HepG2 (cell line): ENCODE data around the gene CBLN3. TPM values are rescaled to one million over a fixed set of nuclear protein-coding genes. Genes with fewer than 3 reads are reported as not detected.
A peak's percentile ranks its signal among the peaks of the same experiment; 100 is the strongest.

Experiments used
- FOXP1 ChIP-seq, 2 experiments: fragments of 450-650 bp in 1 of 2; IDR thresholded peaks; 2 replicates each; pipeline ENCODE4 v1.6.1; 2017 to 2018; ENCODE audit warnings: antibody characterized with exemption in 1 of 2
- HCFC1 ChIP-seq: fragments of 150-350 bp; IDR thresholded peaks from 2 replicates; pipeline ENCODE4 v1.6.1; 2014; ENCODE audit warnings: low read depth, low read length
- HNRNPUL1 ChIP-seq: fragments of 200-400 bp; formaldehyde crosslinking; IDR thresholded peaks from 2 replicates; pipeline ENCODE4 v1.6.1; 2017; ENCODE audit warnings: low read depth, mild to moderate bottlenecking, low read length, moderate library complexity
- KLF11 ChIP-seq: IDR thresholded peaks from 2 replicates; pipeline ENCODE4 v1.6.1; 2016; ENCODE audit warnings: missing compliant biosample characterization
- MAFF ChIP-seq: IDR thresholded peaks from 2 replicates; pipeline ENCODE4 v1.6.1; 2011; ENCODE audit warnings: low read depth, low read length, improper control_type of control experiment
- NCOA5 ChIP-seq: sonication (generic); formaldehyde crosslinking; IDR thresholded peaks from 2 replicates; pipeline ENCODE4 v1.4.0; 2020; ENCODE audit warnings: missing genetic modification reagents
- NR2F1 ChIP-seq, 2 experiments: fragments of 450-650 bp in 1 of 2; formaldehyde crosslinking in 1 of 2; IDR thresholded peaks; 2 replicates each; pipeline versions ENCODE4 v1.5.0 to v1.6.1; 2016 to 2020; ENCODE audit warnings: mild to moderate bottlenecking in 1 of 2, missing compliant biosample characterization in 1 of 2, missing genetic modification reagents in 1 of 2, moderate library complexity in 1 of 2
- RFX1 ChIP-seq: fragments of 450-650 bp; IDR thresholded peaks from 2 replicates; pipeline ENCODE4 v1.6.1; 2017
- SMARCC2 ChIP-seq: fragments of 450-650 bp; IDR thresholded peaks from 2 replicates; pipeline ENCODE4 v1.6.1; 2017; ENCODE audit warnings: antibody characterized with exemption, mild to moderate bottlenecking
- SP140L ChIP-seq: sonication (generic); formaldehyde crosslinking; IDR thresholded peaks from 2 replicates; pipeline ENCODE4 v1.4.0; 2020; ENCODE audit warnings: missing genetic modification reagents, borderline replicate concordance
- YEATS4 ChIP-seq: sonication (generic); formaldehyde crosslinking; IDR thresholded peaks from 2 replicates; pipeline ENCODE4 v1.4.0; 2020; ENCODE audit warnings: missing genetic modification reagents, borderline replicate concordance
- ZFP36L2 ChIP-seq: sonication (generic); formaldehyde crosslinking; IDR thresholded peaks from 2 replicates; pipeline ENCODE4 v1.4.0; 2020; ENCODE audit warnings: missing genetic modification reagents
- polyA plus RNA-seq, 8 experiments: library from polyadenylated mRNA; depleted of rRNA in 3 of 8; stranded (reverse) in 7 of 8; unstranded in 1 of 8; fragments of >200 nt; fragmentation: Illumina TruSeq in 4 of 8; extraction: Trizol in 4 of 8; gene quantifications; 2 replicates each; pipeline versions ENCODE4 v1.2.1 to v1.2.3, GENCODE V29; 2011 to 2016; ENCODE audit warnings: low read depth in 4 of 8, missing spikeins in 1 of 8, mixed read lengths in 1 of 8; ENCODE audit not compliant: insufficient read depth in 1 of 8
- total RNA-seq, 5 experiments: library from RNA; depleted of rRNA; stranded (reverse); fragments of >200 nt; fragmentation: Illumina TruSeq; extraction: Trizol; gene quantifications; 2 replicates each; pipeline ENCODE4 v1.2.3, GENCODE V29; 2016; ENCODE audit warnings: low read depth in 1 of 5
- TF ChIP-seq, protein P1 (sequence below): sonication (generic); formaldehyde crosslinking; IDR thresholded peaks from 2 replicates; pipeline ENCODE4 v1.4.0; 2020; ENCODE audit warnings: missing genetic modification reagents, mild to moderate bottlenecking, borderline replicate concordance
- TF ChIP-seq, protein P2 (sequence below): sonication (generic); formaldehyde crosslinking; IDR thresholded peaks from 2 replicates; pipeline ENCODE4 v1.5.0; 2020; ENCODE audit warnings: mild to moderate bottlenecking, missing genetic modification reagents
- TF ChIP-seq, protein P3 (sequence below): sonication (generic); formaldehyde crosslinking; IDR thresholded peaks from 2 replicates; pipeline ENCODE4 v1.4.0; 2020; ENCODE audit warnings: missing genetic modification reagents, borderline replicate concordance
- TF ChIP-seq, protein P4 (sequence below): sonication (generic); formaldehyde crosslinking; IDR thresholded peaks from 2 replicates; pipeline ENCODE4 v1.8.1; 2022; ENCODE audit warnings: mild to moderate bottlenecking, missing genetic modification reagents
- TF ChIP-seq, protein P5 (sequence below): IDR thresholded peaks from 2 replicates; pipeline ENCODE4 v1.6.1; 2012; ENCODE audit warnings: low read length, improper control_type of control experiment
- TF ChIP-seq, protein P6 (sequence below): sonication (generic); formaldehyde crosslinking; IDR thresholded peaks from 2 replicates; pipeline ENCODE4 v1.8.1; 2023; ENCODE audit warnings: mild to moderate bottlenecking, missing genetic modification reagents

The CBLN3 gene
- total and polyA plus RNA-seq, 2 of the 13 experiments (the other 11 are each of a cell fraction or from before 2014, with no cell fraction given) = 0.66 to 0.98 TPM

DNA sequence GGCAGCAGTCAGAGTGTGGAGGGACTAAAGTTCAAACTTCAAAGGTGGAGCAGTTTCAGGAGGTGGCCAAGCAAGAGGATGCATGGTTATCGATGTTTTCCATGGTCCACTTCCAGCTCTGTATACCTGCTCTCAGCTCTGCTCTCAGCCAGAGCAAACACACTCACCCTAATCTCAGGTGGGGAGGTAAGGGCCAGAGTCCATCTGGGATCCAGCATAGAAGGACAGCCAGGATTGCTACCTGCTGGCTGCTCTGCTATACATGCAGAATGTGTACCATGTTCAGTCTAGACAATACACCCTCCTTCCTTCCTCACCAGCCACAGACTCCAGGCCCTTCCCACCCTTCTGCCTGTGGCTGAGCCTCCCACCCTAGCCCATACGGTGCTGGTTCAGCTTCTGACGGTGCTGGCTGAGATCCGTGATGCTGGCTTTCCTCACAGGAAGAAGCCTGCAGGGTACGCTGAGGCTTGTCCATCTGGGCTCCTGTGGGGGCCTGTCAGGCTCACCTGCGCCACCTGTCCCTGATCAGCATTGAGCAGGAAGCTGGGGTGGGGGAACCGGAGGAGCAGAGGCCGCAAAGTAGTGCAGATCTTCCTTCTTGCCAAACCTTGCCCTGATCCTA is 2.4 kb downstream of the CBLN3 start (continued):
- TF ChIP-seq, protein P1, sequence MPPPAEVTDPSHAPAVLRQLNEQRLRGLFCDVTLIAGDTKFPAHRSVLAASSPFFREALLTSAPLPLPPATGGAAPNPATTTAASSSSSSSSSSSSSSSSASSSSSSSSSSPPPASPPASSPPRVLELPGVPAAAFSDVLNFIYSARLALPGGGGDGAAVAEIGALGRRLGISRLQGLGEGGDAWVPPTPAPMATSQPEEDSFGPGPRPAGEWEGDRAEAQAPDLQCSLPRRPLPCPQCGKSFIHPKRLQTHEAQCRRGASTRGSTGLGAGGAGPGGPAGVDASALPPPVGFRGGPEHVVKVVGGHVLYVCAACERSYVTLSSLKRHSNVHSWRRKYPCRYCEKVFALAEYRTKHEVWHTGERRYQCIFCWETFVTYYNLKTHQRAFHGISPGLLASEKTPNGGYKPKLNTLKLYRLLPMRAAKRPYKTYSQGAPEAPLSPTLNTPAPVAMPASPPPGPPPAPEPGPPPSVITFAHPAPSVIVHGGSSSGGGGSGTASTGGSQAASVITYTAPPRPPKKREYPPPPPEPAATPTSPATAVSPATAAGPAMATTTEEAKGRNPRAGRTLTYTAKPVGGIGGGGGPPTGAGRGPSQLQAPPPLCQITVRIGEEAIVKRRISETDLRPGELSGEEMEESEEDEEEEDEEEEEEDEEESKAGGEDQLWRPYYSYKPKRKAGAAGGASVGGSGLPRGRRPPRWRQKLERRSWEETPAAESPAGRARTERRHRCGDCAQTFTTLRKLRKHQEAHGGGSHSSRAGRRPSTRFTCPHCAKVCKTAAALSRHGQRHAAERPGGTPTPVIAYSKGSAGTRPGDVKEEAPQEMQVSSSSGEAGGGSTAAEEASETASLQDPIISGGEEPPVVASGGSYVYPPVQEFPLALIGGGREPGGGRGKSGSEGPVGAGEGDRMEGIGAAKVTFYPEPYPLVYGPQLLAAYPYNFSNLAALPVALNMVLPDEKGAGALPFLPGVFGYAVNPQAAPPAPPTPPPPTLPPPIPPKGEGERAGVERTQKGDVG (CRISPR knock-in tag) = no peak
- TF ChIP-seq HNRNPUL1 (no peak), YEATS4 (CRISPR knock-in tag) (0 out of 2 replicates have a peak, but pooled peaks have one; percentile 6), HCFC1 (no peak), NCOA5 (CRISPR knock-in tag) (no peak), SP140L (CRISPR knock-in tag) (no peak), NR2F1 (CRISPR knock-in tag; IDR thresholded peaks at IDR 0.05) (peak in 1 of 2 experiments; percentile 12; a peak in 1 of 4 replicates), FOXP1 (IDR thresholded peaks at IDR 0.05) (no peak), FOXP1 (CRISPR knock-in tag; IDR thresholded peaks at IDR 0.05) (peak; percentile 74), MAFF (no peak), RFX1 (no peak), ZFP36L2 (CRISPR knock-in tag) (no peak), SMARCC2 (no peak), KLF11 (CRISPR knock-in tag) (no peak)
- TF ChIP-seq, protein P2, sequence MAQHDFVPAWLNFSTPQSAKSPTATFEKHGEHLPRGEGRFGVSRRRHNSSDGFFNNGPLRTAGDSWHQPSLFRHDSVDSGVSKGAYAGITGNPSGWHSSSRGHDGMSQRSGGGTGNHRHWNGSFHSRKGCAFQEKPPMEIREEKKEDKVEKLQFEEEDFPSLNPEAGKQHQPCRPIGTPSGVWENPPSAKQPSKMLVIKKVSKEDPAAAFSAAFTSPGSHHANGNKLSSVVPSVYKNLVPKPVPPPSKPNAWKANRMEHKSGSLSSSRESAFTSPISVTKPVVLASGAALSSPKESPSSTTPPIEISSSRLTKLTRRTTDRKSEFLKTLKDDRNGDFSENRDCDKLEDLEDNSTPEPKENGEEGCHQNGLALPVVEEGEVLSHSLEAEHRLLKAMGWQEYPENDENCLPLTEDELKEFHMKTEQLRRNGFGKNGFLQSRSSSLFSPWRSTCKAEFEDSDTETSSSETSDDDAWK (CRISPR knock-in tag) = no peak
- TF ChIP-seq, protein P3, sequence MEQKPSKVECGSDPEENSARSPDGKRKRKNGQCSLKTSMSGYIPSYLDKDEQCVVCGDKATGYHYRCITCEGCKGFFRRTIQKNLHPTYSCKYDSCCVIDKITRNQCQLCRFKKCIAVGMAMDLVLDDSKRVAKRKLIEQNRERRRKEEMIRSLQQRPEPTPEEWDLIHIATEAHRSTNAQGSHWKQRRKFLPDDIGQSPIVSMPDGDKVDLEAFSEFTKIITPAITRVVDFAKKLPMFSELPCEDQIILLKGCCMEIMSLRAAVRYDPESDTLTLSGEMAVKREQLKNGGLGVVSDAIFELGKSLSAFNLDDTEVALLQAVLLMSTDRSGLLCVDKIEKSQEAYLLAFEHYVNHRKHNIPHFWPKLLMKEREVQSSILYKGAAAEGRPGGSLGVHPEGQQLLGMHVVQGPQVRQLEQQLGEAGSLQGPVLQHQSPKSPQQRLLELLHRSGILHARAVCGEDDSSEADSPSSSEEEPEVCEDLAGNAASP = peak; percentile 64; the same call in 1 of the 2 replicates
- TF ChIP-seq, protein P4, sequence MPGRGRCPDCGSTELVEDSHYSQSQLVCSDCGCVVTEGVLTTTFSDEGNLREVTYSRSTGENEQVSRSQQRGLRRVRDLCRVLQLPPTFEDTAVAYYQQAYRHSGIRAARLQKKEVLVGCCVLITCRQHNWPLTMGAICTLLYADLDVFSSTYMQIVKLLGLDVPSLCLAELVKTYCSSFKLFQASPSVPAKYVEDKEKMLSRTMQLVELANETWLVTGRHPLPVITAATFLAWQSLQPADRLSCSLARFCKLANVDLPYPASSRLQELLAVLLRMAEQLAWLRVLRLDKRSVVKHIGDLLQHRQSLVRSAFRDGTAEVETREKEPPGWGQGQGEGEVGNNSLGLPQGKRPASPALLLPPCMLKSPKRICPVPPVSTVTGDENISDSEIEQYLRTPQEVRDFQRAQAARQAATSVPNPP (CRISPR knock-in tag) = no peak
- TF ChIP-seq, protein P5, sequence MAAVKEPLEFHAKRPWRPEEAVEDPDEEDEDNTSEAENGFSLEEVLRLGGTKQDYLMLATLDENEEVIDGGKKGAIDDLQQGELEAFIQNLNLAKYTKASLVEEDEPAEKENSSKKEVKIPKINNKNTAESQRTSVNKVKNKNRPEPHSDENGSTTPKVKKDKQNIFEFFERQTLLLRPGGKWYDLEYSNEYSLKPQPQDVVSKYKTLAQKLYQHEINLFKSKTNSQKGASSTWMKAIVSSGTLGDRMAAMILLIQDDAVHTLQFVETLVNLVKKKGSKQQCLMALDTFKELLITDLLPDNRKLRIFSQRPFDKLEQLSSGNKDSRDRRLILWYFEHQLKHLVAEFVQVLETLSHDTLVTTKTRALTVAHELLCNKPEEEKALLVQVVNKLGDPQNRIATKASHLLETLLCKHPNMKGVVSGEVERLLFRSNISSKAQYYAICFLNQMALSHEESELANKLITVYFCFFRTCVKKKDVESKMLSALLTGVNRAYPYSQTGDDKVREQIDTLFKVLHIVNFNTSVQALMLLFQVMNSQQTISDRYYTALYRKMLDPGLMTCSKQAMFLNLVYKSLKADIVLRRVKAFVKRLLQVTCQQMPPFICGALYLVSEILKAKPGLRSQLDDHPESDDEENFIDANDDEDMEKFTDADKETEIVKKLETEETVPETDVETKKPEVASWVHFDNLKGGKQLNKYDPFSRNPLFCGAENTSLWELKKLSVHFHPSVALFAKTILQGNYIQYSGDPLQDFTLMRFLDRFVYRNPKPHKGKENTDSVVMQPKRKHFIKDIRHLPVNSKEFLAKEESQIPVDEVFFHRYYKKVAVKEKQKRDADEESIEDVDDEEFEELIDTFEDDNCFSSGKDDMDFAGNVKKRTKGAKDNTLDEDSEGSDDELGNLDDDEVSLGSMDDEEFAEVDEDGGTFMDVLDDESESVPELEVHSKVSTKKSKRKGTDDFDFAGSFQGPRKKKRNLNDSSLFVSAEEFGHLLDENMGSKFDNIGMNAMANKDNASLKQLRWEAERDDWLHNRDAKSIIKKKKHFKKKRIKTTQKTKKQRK = no peak
- TF ChIP-seq, protein P6, sequence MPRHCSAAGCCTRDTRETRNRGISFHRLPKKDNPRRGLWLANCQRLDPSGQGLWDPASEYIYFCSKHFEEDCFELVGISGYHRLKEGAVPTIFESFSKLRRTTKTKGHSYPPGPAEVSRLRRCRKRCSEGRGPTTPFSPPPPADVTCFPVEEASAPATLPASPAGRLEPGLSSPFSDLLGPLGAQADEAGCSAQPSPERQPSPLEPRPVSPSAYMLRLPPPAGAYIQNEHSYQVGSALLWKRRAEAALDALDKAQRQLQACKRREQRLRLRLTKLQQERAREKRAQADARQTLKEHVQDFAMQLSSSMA (CRISPR knock-in tag) = peak; percentile 72; the same call in 1 of the 2 replicates
